IPS-NIHi7 (cell line): ENCODE data around the gene PRRX2.
A peak's percentile ranks its signal among the peaks of the same experiment; 100 is the strongest.

ENCODE experiments used
- DNase-seq: peaks from one replicate; pipeline ENCODE4 v3.0.0; 2012; ENCODE audit warnings: mixed read lengths; ENCODE audit errors: extremely low spot score

Gene PRRX2

GRCh38 chr9:129677456-129677855, 12.0 kb downstream of the PRRX2 start:
- DNase-seq: no peak

GRCh38 chr9:129678844-129679243, 13.4 kb downstream of the PRRX2 start:
- DNase-seq: no peak

GRCh38 chr9:129679537-129679936, 14.1 kb downstream of the PRRX2 start:
- DNase-seq: no peak

GRCh38 chr9:129681924-129682323, 16.5 kb downstream of the PRRX2 start:
- DNase-seq: no peak

- DNase-seq: no peak
These were observed 16.9 kb downstream of the PRRX2 start for GRCh38 chr9:129682381-129682780.

- no peak for DNase-seq
These were observed 19.9 kb downstream of the PRRX2 start for GRCh38 chr9:129685220-129685932.

- DNase-seq: no peak
These were observed 20.4 kb downstream of the PRRX2 start for GRCh38 chr9:129685933-129686259.

GRCh38 chr9:129686736-129687135, 21.3 kb downstream of the PRRX2 start:
- no peak for DNase-seq

GRCh38 chr9:129687391-129687790, 21.9 kb downstream of the PRRX2 start:
- DNase-seq: no peak

GRCh38 chr9:129688285-129689043, 23.0 kb downstream of the PRRX2 start:
- DNase-seq: no peak

- no peak for DNase-seq
These were observed 27.1 kb downstream of the PRRX2 start for GRCh38 chr9:129692534-129692933.

- no peak for DNase-seq
These were observed 28.3 kb downstream of the PRRX2 start for GRCh38 chr9:129693741-129694140.

- no peak for DNase-seq
These were observed 28.8 kb downstream of the PRRX2 start for GRCh38 chr9:129694243-129694646.

GRCh38 chr9:129695870-129696269, 30.4 kb downstream of the PRRX2 start:
- DNase-seq: no peak

- DNase-seq: peak; percentile 79
These were observed 31.7 kb downstream of the PRRX2 start for GRCh38 chr9:129696944-129697655.

GRCh38 chr9:129697656-129698253, 32.3 kb downstream of the PRRX2 start:
- no peak for DNase-seq

- DNase-seq: no peak
These were observed 32.9 kb downstream of the PRRX2 start for GRCh38 chr9:129698254-129698757.

GRCh38 chr9:129701054-129701453, 35.6 kb downstream of the PRRX2 start:
- no peak for DNase-seq

- no peak for DNase-seq
These were observed 36.1 kb downstream of the PRRX2 start for GRCh38 chr9:129701549-129701948.

GRCh38 chr9:129702589-129703520, 37.4 kb downstream of the PRRX2 start:
- no peak for DNase-seq
